Gastroesophageal sphincter (tissue), 4 donors: ENCODE measurements around the gene ARHGAP26. TPM values are rescaled to one million over a fixed set of nuclear protein-coding genes. Genes with fewer than 3 reads are reported as not detected.

Experiments used
- ATAC-seq: fragments of 150-250 bp; one replicate; pipeline ENCODE4 v1.9.1; 2016; ENCODE audit warnings: mild to moderate bottlenecking, moderate library complexity
- H3K27ac ChIP-seq, 4 donors: fragments of 200-600 bp; sonication (generic) in 3 of 4; 1 replicate in 3 of 4; 2 replicates in 1 of 4; pipeline ENCODE4 v1.5.1; 2016 to 2019
- H3K27me3 ChIP-seq: fragments of 200-600 bp; sonication (generic); one replicate; pipeline ENCODE4 v1.5.1; 2019
- H3K36me3 ChIP-seq, 2 donors: fragments of 200-600 bp; sonication (generic); one replicate each; pipeline ENCODE4 v1.5.1; 2019; ENCODE audit warnings: control low read depth in 1 of 2
- H3K4me1 ChIP-seq, 3 donors: fragments of 200-600 bp; sonication (generic); 1 replicate in 2 of 3; 2 replicates in 1 of 3; pipeline ENCODE4 v1.5.1; 2016 to 2019; ENCODE audit warnings: control low read depth in 2 of 3
- H3K4me3 ChIP-seq, 2 donors: fragments of 200-600 bp; sonication (generic); one replicate each; pipeline ENCODE4 v1.5.1; 2019; ENCODE audit warnings: mild to moderate bottlenecking in 1 of 2, moderate library complexity in 1 of 2
- H3K9me3 ChIP-seq, 3 donors: fragments of 200-600 bp; sonication (generic); one replicate each; pipeline ENCODE4 v1.5.1; 2017 to 2019; ENCODE audit warnings: control low read depth in 2 of 3
- EP300 ChIP-seq: sonication (generic); formaldehyde crosslinking; IDR thresholded peaks from one replicate; pipeline ENCODE4 v1.6.1; 2017; ENCODE audit warnings: antibody characterized with exemption, mild to moderate bottlenecking
- POLR2A ChIP-seq, 2 donors: fragments of 450-650 bp; IDR thresholded peaks; one replicate each; pipeline ENCODE4 v1.6.1; 2017; ENCODE audit warnings: antibody characterized with exemption in 2 of 2, mild to moderate bottlenecking in 2 of 2, moderate library complexity in 1 of 2
- POLR2AphosphoS5 ChIP-seq: sonication (generic); formaldehyde crosslinking; IDR thresholded peaks from one replicate; pipeline ENCODE4 v1.6.1; 2017; ENCODE audit warnings: antibody characterized with exemption
- WGBS, 2 donors: methylation state at CpG; one replicate each; pipeline ENCODE4 v1.1.5; 2018; ENCODE audit warnings: low coverage in 1 of 2; 5-methylcytosine and 5-hydroxymethylcytosine counted together
- total RNA-seq, 4 donors: library from RNA; depleted of rRNA; stranded (reverse); fragments of >200 nt; gene quantifications; one replicate each; pipeline ENCODE4 v1.1.0, GENCODE V29; 2016
- TF ChIP-seq, protein P1 (sequence below), 4 experiments: fragments of 200-600 bp in 2 of 4; fragments of 450-650 bp in 2 of 4; sonication (generic) in 1 of 4; IDR thresholded peaks; one replicate each; pipeline ENCODE4 v1.5.1; 2017 to 2019; ENCODE audit warnings: antibody characterized with exemption in 4 of 4, mild to moderate bottlenecking in 2 of 4, moderate library complexity in 2 of 4

ARHGAP26 gene
- total RNA-seq, 4 donors from 2014 or later, result 15.2 to 41.7 (median 31.7) TPM

DNA sequence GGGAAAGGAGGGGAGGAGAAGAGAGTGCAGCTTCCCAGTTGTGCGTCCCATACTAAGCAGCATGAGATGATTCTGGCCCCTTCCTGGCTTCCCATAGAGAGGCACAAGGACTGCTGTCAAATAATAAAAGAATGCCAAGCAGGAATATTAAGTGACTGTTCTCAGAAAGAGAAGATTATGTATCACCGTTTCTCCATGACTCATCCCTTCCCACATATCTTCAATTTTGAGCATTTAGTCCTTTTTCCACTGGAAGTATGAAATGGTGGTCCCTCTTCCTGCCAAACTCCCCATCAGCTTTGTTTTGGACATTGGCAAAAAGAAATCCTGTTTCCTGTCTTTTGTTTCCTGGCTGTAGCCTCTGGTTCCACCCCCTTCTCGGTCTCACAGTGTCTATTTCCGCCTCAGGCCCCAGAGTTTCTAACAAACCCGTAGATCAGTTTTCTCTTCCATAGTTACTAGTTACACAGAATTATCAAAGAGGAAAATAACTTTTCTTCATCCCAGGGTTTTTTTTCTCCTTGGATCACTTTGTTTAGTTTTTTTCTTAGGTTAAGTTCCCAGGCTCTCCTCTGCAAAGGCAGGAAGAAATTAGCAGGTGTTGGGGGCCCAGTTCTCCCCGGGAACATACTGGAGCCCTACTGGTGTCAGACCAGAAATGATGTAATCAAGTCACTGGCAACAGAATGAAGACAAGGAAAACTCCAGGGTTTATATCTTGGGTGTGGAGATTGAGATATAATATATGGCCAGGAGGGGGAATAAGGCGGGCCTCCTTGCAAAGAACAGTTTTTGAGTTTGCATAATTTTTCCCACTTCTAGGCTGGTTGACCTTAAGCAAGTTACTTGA, 26.4 kb upstream of the ARHGAP26 start:
- ATAC-seq, result peak; percentile 53
- Histone ChIP-seq H3K36me3 (no peaks in the 10 kb centered on the region), H3K4me1 (peaks cover 0 to 18% (median 4%) of the 10 kb centered on the region in 3 donors), H3K27ac (peak overlapping the region; percentile 12 to 59 (median 50)), H3K27me3 (no peaks in the 10 kb centered on the region), H3K9me3 (no peaks in the 10 kb centered on the region), H3K4me3 (no peak overlapping the region)
- WGBS, 2 donors, result 46 to 68% methylated on average over 4 to 7 of the region's 7 CpGs
- TF ChIP-seq POLR2AphosphoS5, result peak; percentile 26
- TF ChIP-seq POLR2A (IDR thresholded peaks at IDR 0.05), result no peak

DNA sequence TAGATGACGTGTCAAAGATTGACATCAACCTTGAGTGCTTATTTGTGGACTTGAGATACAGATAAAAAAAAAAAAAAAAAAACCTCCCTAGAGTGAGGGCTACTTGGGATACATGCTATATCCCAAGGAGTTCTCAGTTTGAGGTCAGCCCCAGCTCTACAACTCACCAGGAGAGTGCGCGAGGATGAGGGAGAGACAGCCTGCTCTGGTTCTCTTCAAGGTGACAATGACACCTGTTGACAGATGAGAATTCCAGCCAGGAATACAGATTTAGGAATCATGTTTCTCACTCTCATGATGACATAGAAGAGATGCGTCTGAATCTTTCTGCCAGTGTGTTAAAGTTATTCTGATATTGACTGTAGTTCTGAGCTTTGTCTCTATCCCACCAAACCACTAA, 24.9 kb upstream of the ARHGAP26 start:
- no peak for ATAC-seq
- Histone ChIP-seq H3K27me3 (no peaks in the 10 kb centered on the region), H3K4me3 (no peak overlapping the region), H3K9me3 (no peaks in the 10 kb centered on the region), H3K4me1 (peaks cover 0 to 18% (median 4%) of the 10 kb centered on the region in 3 donors), H3K27ac (no peak overlapping the region), H3K36me3 (no peaks in the 10 kb centered on the region)
- 87 to 98% methylated on average over 3 to 4 of the region's 4 CpGs for WGBS, 2 donors
- no peak for TF ChIP-seq EP300
- no peak for TF ChIP-seq POLR2AphosphoS5
- TF ChIP-seq, protein P1, sequence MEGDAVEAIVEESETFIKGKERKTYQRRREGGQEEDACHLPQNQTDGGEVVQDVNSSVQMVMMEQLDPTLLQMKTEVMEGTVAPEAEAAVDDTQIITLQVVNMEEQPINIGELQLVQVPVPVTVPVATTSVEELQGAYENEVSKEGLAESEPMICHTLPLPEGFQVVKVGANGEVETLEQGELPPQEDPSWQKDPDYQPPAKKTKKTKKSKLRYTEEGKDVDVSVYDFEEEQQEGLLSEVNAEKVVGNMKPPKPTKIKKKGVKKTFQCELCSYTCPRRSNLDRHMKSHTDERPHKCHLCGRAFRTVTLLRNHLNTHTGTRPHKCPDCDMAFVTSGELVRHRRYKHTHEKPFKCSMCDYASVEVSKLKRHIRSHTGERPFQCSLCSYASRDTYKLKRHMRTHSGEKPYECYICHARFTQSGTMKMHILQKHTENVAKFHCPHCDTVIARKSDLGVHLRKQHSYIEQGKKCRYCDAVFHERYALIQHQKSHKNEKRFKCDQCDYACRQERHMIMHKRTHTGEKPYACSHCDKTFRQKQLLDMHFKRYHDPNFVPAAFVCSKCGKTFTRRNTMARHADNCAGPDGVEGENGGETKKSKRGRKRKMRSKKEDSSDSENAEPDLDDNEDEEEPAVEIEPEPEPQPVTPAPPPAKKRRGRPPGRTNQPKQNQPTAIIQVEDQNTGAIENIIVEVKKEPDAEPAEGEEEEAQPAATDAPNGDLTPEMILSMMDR (IDR thresholded peaks at IDR 0.05), result no peak
- no peak for TF ChIP-seq POLR2A (IDR thresholded peaks at IDR 0.05)

DNA sequence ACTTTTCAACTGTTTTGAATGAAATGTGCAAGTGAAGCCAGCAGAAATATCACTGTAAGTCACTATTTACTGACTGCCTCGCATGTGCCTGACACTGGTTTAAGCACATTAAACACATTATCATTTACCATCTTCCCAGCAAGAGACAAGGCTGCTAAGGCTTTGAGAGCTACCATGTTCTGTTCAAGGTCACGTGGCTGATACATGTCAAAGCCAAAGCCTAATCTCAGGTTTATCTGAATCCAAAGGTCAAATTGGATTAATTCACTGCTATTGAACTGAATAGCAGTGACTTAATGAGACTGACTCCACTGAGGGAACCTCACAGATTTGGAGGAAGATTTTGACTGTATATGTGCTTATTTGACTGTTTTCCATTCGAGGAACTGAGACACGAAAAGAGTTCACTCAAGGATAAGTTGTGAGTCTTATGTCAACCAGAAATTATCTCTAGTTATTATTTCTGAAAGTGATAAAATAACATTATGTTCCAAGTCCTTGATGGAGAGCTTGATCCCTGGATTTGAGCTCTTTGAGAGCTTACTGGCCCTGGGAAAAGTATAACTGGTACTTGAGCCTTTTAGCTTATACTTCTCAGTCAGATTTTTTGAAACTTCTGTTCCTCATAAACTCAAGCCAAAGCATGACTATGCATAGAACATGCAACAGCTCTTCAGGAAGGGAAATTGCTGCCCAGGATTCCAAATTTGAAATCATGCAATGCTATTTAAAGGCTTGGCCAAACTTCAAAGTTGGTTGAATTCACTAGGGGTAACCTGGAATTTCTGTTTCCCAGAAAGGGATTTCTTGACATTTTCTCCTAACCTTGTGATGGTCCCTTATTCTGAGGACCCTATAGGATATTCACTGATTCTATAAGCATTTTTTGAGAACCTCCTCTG, 23.4 kb upstream of the ARHGAP26 start:
- TF ChIP-seq POLR2A (IDR thresholded peaks at IDR 0.05) (no peak), POLR2AphosphoS5 (no peak), EP300 (no peak)
- TF ChIP-seq, protein P1 (IDR thresholded peaks at IDR 0.05), result no peak
- peaks cover 4 to 30% (median 5%) of the 10 kb centered on the region in 3 donors for H3K4me1 ChIP-seq

DNA sequence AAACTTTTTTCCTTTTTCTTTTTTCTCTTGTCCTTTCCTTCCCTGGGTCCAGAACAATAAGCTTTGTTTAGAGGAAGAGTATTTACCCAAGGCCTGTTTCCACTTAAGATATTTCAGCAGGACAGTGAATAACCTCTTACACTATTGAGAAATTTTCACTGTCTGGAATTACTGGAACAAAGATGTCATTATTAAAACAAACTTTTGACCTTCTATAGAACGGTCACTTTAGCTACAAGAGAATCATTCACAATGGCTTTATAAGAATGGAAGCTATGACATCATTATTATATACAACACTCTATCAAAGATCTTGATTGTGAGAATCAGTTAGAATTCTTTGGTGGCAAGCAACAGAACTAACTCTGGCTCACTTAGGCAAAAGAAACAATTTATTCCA, 22.0 kb upstream of the ARHGAP26 start:
- Histone ChIP-seq H3K4me3 (no peak overlapping the region), H3K27me3 (no peaks in the 10 kb centered on the region), H3K9me3 (no peaks in the 10 kb centered on the region), H3K27ac (no peak overlapping the region), H3K36me3 (no peaks in the 10 kb centered on the region), H3K4me1 (peaks cover 11 to 43% (median 15%) of the 10 kb centered on the region in 3 donors)
- no peak for ATAC-seq
- no peak for TF ChIP-seq POLR2AphosphoS5
- no peak for TF ChIP-seq EP300
- TF ChIP-seq, protein P1 (IDR thresholded peaks at IDR 0.05), result no peak
- TF ChIP-seq POLR2A (IDR thresholded peaks at IDR 0.05), result no peak
- WGBS, 2 donors, result 69 to 89% methylated on average over 1 of the region's 1 CpG

More for the DNA sequence above, 23.4 kb upstream of the ARHGAP26 start:
- H3K27me3 ChIP-seq, result no peaks in the 10 kb centered on the region
- peak overlapping the region in 1 of 4 donors; percentile 2 for H3K27ac ChIP-seq
- no peaks in the 10 kb centered on the region for H3K36me3 ChIP-seq
- 59 to 73% methylated on average over 3 of the region's 4 CpGs for WGBS, 2 donors
- ATAC-seq, result no peak
- H3K4me3 ChIP-seq, result no peak overlapping the region
- no peaks in the 10 kb centered on the region for H3K9me3 ChIP-seq

DNA sequence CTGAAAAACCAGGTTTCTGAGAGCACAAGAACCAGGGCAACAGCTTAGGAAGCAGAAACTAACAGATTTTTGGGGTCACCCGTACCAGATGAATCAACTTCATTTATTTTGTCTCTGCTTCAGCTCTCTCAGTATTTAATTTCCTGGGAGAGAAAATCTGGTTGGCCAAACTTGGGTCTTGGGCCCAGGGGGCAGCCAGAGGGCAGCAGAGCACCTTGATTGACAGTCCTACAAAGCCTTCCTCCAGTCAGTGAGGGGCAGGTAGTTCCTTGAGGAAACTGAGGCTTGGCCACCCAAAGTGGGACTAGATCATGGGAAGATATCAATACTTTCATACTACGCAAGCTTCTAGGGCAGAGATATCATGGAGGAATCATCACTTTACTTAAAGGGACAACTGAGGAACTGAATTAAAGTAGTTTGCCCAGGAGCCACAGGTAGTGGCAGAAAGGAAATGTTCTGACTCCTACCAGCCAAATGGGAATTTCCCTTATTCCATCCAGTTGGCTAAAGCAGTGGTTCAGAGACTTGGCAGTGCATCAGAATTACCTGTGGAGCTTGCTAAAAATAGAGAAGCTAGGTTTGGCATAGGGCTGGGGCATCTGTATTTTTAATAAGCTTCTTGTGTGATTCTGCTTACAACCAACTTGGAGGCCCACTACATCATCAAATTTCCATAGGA, 21.5 kb upstream of the ARHGAP26 start:
- Histone ChIP-seq H3K9me3 (no peaks in the 10 kb centered on the region), H3K4me3 (no peak overlapping the region), H3K36me3 (no peaks in the 10 kb centered on the region), H3K27me3 (no peaks in the 10 kb centered on the region), H3K4me1 (peaks cover 15 to 49% (median 20%) of the 10 kb centered on the region in 3 donors), H3K27ac (no peak overlapping the region)
- TF ChIP-seq POLR2A (IDR thresholded peaks at IDR 0.05), result no peak
- TF ChIP-seq, protein P1 (IDR thresholded peaks at IDR 0.05), result peak in 3 of 4 experiments; percentile 20 to 55 (median 42)
- WGBS, 2 donors, result 85% methylated on average over 2 of the region's 2 CpGs; no CpG with 5 or more reads in 1 of the 2 donors
- ATAC-seq, result no peak
